CD14-positive monocyte (primary cell): Measurements from ENCODE around the gene RAB27B. TPM values are rescaled to one million over a fixed set of nuclear protein-coding genes. Genes with fewer than 3 reads are reported as not detected.

Experiments
- DNase-seq, 3 donors: peaks; one replicate each; pipeline ENCODE4 v3.0.0-alpha.2; 2011 to 2022
- H2AFZ ChIP-seq: 2 replicates; pipeline ENCODE4 v1.6.0; 2012; ENCODE audit warnings: mild to moderate bottlenecking, low read depth, low read length, inconsistent platforms; ENCODE audit not compliant: insufficient read depth, poor library complexity, severe bottlenecking
- H3K27ac ChIP-seq, 2 donors: 1 replicate in 1 of 2; 2 replicates in 1 of 2; pipeline ENCODE4 v1.5.1; 2012 to 2013; ENCODE audit warnings: low read length in 2 of 2, control low read depth in 1 of 2, inconsistent platforms in 1 of 2, low read depth in 1 of 2, mild to moderate bottlenecking in 1 of 2
- H3K27me3 ChIP-seq, 2 donors: one replicate each; pipeline versions ENCODE4 v1.6.0 to v1.6.1; 2011 to 2013; ENCODE audit warnings: low read length in 2 of 2; ENCODE audit not compliant: control insufficient read depth in 2 of 2, insufficient read depth in 2 of 2
- H3K36me3 ChIP-seq, 2 donors: replicated peaks in 1 of 2; 1 replicate in 1 of 2; 2 replicates in 1 of 2; pipeline versions ENCODE4 v1.5.1 to v1.6.1; 2012 to 2013; ENCODE audit warnings: low read length in 2 of 2, control low read depth in 1 of 2, inconsistent platforms in 1 of 2, mild to moderate bottlenecking in 1 of 2; ENCODE audit not compliant: insufficient read depth in 2 of 2, control insufficient read depth in 1 of 2
- H3K4me1 ChIP-seq, 2 donors: 1 replicate in 1 of 2; 2 replicates in 1 of 2; pipeline versions ENCODE4 v1.5.1 to v1.6.1; 2012 to 2013; ENCODE audit warnings: low read length in 2 of 2, control low read depth in 1 of 2, inconsistent platforms in 1 of 2, mild to moderate bottlenecking in 1 of 2, moderate library complexity in 1 of 2; ENCODE audit not compliant: insufficient read depth in 2 of 2, control insufficient read depth in 1 of 2
- H3K4me2 ChIP-seq: replicated peaks from 2 replicates; pipeline ENCODE3; 2012; ENCODE audit warnings: low read length, moderate library complexity, mild to moderate bottlenecking; ENCODE audit not compliant: poor library complexity, severe bottlenecking; ENCODE audit errors: extremely low read depth
- H3K4me3 ChIP-seq, 3 experiments: fragments of 200-600 bp in 1 of 3; sonication (generic) in 1 of 3; replicated peaks in 1 of 3; 1 replicate in 2 of 3; 2 replicates in 1 of 3; pipeline ENCODE4 v1.5.1; 2011 to 2013; ENCODE audit warnings: low read length in 3 of 3, mild to moderate bottlenecking in 3 of 3, control low read depth in 2 of 3, low read depth in 2 of 3, inconsistent platforms in 1 of 3, moderate library complexity in 1 of 3
- H3K79me2 ChIP-seq: 2 replicates; pipeline ENCODE4 v1.6.0; 2012; ENCODE audit warnings: mild to moderate bottlenecking, control low read depth, inconsistent platforms, low read length, moderate library complexity; ENCODE audit not compliant: insufficient read depth
- H3K9ac ChIP-seq: 2 replicates; pipeline ENCODE4 v1.6.0; 2017; ENCODE audit warnings: low read length, mild to moderate bottlenecking; ENCODE audit not compliant: insufficient read depth, poor library complexity, severe bottlenecking
- H3K9me3 ChIP-seq, 2 donors: replicated peaks in 1 of 2; 1 replicate in 1 of 2; 2 replicates in 1 of 2; pipeline versions ENCODE4 v1.5.1 to v1.6.1; 2012 to 2013; ENCODE audit warnings: low read length in 2 of 2, control low read depth in 1 of 2; ENCODE audit not compliant: control insufficient read depth in 1 of 2, insufficient read depth in 1 of 2
- H4K20me1 ChIP-seq: 2 replicates; pipeline ENCODE4 v1.6.0; 2012; ENCODE audit warnings: mild to moderate bottlenecking, low read length, control low read depth, moderate library complexity; ENCODE audit not compliant: insufficient read depth
- H3K27ac Mint-ChIP-seq, 7 donors: one replicate each; pipeline ENCODE4 v1.8.0; 2020; ENCODE audit warnings: mild to moderate bottlenecking in 7 of 7, mixed read lengths in 7 of 7, moderate library complexity in 6 of 7, inconsistent platforms in 2 of 7
- H3K27me3 Mint-ChIP-seq, 3 donors: one replicate each; pipeline ENCODE4 v1.8.0; 2021 to 2022; ENCODE audit warnings: low read depth in 3 of 3, mild to moderate bottlenecking in 3 of 3, mixed read lengths in 3 of 3, moderate library complexity in 3 of 3, inconsistent platforms in 1 of 3
- H3K36me3 Mint-ChIP-seq, 2 donors: one replicate each; pipeline ENCODE4 v1.8.0; 2020; ENCODE audit warnings: mixed read lengths in 2 of 2, inconsistent platforms in 1 of 2, mild to moderate bottlenecking in 1 of 2
- H3K4me1 Mint-ChIP-seq: one replicate; pipeline ENCODE4 v1.8.0; 2020; ENCODE audit warnings: mild to moderate bottlenecking, mixed read lengths
- H3K4me3 Mint-ChIP-seq, 2 donors: one replicate each; pipeline ENCODE4 v1.8.0; 2020; ENCODE audit warnings: mild to moderate bottlenecking in 2 of 2, mixed read lengths in 2 of 2, moderate library complexity in 1 of 2
- H3K9me3 Mint-ChIP-seq, 7 donors: one replicate each; pipeline ENCODE4 v1.8.0; 2020 to 2022; ENCODE audit warnings: mixed read lengths in 7 of 7, mild to moderate bottlenecking in 6 of 7, moderate library complexity in 6 of 7, inconsistent platforms in 2 of 7
- WGBS: methylation state at CpG from one replicate; pipeline ENCODE4 v1.1.5; 2013; ENCODE audit warnings: missing lambda C conversion rate; ENCODE audit not compliant: insufficient coverage; 5-methylcytosine and 5-hydroxymethylcytosine counted together
- intact Hi-C, 2 donors: fragments of 100-400 bp; cut with micrococcal nuclease; formaldehyde crosslinking; loops; one replicate each; pipeline versions ENCODE4 v1.15.0 to v1.15.1; 2023
- polyA plus RNA-seq, 3 donors: library from polyadenylated mRNA; depleted of rRNA in 1 of 3; unstranded in 2 of 3; stranded (reverse) in 1 of 3; fragments of 300-500 nt in 2 of 3; fragments of >200 nt in 1 of 3; fragmentation: Illumina TruSeq in 2 of 3; gene quantifications; 1 replicate in 2 of 3; 2 replicates in 1 of 3; pipeline ENCODE4 v1.2.3, GENCODE V29; 2012 to 2021
- TF ChIP-seq, protein P1 (sequence below): fragments of 200-600 bp; IDR thresholded peaks from one replicate; pipeline ENCODE4 v1.8.0; 2022; ENCODE audit warnings: antibody characterized with exemption, mild to moderate bottlenecking

The RAB27B gene
- polyA plus RNA-seq, 3 donors = 0.11 to 0.13 TPM; not detected in 1

GRCh38 chr18:54802686-54803395 lies 25.4 kb upstream of the RAB27B start:
- no peak overlapping the region for H2AFZ ChIP-seq
- no peaks in the 10 kb centered on the region for H3K36me3 ChIP-seq
- no peak overlapping the region for H3K9ac ChIP-seq
- no peaks in the 10 kb centered on the region for H3K9me3 ChIP-seq
- H3K27ac ChIP-seq = no peak overlapping the region
- no peaks in the 10 kb centered on the region for H3K36me3 Mint-ChIP-seq
- no peaks in the 10 kb centered on the region for H3K79me2 ChIP-seq
- no peak overlapping the region for H3K4me3 ChIP-seq
- 100% methylated on average over 1 of the region's 2 CpGs for WGBS
- H3K27me3 Mint-ChIP-seq = no peaks in the 10 kb centered on the region
- H3K4me1 ChIP-seq = no peaks in the 10 kb centered on the region
- DNase-seq = no peak
- H3K27ac Mint-ChIP-seq = no peak overlapping the region
- H3K9me3 Mint-ChIP-seq = peaks cover 0 to 2% (median 0%) of the 10 kb centered on the region in 7 donors
- intact Hi-C loops = no loop called here
- H3K4me2 ChIP-seq = no peak overlapping the region
- TF ChIP-seq, protein P1, sequence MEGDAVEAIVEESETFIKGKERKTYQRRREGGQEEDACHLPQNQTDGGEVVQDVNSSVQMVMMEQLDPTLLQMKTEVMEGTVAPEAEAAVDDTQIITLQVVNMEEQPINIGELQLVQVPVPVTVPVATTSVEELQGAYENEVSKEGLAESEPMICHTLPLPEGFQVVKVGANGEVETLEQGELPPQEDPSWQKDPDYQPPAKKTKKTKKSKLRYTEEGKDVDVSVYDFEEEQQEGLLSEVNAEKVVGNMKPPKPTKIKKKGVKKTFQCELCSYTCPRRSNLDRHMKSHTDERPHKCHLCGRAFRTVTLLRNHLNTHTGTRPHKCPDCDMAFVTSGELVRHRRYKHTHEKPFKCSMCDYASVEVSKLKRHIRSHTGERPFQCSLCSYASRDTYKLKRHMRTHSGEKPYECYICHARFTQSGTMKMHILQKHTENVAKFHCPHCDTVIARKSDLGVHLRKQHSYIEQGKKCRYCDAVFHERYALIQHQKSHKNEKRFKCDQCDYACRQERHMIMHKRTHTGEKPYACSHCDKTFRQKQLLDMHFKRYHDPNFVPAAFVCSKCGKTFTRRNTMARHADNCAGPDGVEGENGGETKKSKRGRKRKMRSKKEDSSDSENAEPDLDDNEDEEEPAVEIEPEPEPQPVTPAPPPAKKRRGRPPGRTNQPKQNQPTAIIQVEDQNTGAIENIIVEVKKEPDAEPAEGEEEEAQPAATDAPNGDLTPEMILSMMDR = no peak
- H3K27me3 ChIP-seq = no peaks in the 10 kb centered on the region
- H3K4me3 Mint-ChIP-seq = no peak overlapping the region
- H4K20me1 ChIP-seq = no peaks in the 10 kb centered on the region
- H3K4me1 Mint-ChIP-seq = peaks cover 12% of the 10 kb centered on the region

- Histone ChIP-seq H3K79me2 (no peaks in the 10 kb centered on the region), H4K20me1 (no peaks in the 10 kb centered on the region), H3K27ac (no peak overlapping the region), H2AFZ (no peak overlapping the region), H3K4me1 (no peaks in the 10 kb centered on the region), H3K36me3 (no peaks in the 10 kb centered on the region), H3K9me3 (no peaks in the 10 kb centered on the region), H3K27me3 (no peaks in the 10 kb centered on the region), H3K4me2 (no peak overlapping the region), H3K9ac (no peak overlapping the region), H3K4me3 (no peak overlapping the region)
- peaks cover 0 to 1% (median 0%) of the 10 kb centered on the region in 7 donors for H3K9me3 Mint-ChIP-seq
- peaks cover 12% of the 10 kb centered on the region for H3K4me1 Mint-ChIP-seq
- DNase-seq = peak in 1 of 3 donors; percentile 6
- TF ChIP-seq, protein P1 = no peak
- peaks cover 0 to 2% (median 0%) of the 10 kb centered on the region in 3 donors for H3K27me3 Mint-ChIP-seq
- no CpG with 5 or more reads among the region's 3 CpGs for WGBS
- H3K4me3 Mint-ChIP-seq = no peak overlapping the region
- H3K27ac Mint-ChIP-seq = no peak overlapping the region
- H3K36me3 Mint-ChIP-seq = no peaks in the 10 kb centered on the region
- intact Hi-C loops = no loop called here
These were observed 22.5 kb upstream of the RAB27B start for GRCh38 chr18:54805571-54806334.
